TTC549 (cell line): ENCODE data around the gene ZNF648.
"Not testable (repeated sequence)": the region's sequence is repeated elsewhere in the genome, so short reads cannot be mapped to it uniquely, and the experiment has no call there.

ENCODE experiments used
- FAIRE-seq: peaks from 2 replicates; lab custom pipeline; 2012; peaks lifted over from hg19 to GRCh38; lab: Jason Lieb, UNC

ZNF648 gene, protein sequence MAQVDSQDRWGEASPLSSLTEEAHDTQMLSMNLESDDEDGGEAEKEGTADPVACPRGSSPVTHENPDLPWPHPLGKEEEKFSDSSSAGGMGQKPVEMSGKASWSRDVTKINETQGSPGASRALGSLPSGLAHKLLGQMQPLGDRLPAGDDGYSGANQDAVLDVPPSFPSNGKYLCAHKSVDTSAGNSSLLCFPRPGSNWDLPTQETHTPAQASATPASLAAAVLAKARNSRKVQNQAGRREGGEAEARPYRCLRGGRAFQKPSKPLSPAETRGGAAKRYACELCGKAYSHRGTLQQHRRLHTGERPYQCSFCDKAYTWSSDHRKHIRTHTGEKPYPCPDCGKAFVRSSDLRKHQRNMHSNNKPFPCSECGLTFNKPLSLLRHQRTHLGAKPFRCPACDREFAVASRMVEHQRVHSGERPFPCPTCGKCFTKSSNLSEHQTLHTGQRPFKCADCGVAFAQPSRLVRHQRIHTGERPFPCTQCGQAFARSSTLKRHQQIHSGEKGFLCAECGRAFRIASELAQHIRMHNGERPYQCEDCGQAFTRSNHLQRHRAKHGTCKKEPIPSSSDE

DNA sequence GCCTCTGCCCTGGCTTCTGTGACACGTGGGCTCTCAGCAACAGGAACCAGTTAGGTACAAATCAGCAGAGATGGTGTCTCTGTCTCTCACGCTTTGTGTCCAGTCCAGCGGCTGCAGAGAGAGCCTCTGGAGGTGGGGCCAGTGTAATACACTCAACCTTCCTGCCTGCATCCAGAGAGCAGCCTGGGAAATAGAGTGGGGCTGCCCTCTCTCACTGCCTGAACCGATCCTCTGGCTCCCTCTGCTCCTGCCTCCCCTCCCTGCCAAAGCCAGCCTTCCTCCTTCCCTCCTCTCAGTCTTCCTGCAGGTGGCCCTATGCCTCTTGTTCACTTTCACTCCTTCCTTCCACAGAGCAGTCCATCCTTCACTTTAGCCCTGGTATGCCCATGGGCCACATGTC, at the start of gene ZNF648:
TSS of gene ZNF648 (minus strand) at position 119 of the 400 bp plus-strand sequence. CDS start 3,702 bp downstream, outside the sequence.
- no peak for FAIRE-seq

DNA sequence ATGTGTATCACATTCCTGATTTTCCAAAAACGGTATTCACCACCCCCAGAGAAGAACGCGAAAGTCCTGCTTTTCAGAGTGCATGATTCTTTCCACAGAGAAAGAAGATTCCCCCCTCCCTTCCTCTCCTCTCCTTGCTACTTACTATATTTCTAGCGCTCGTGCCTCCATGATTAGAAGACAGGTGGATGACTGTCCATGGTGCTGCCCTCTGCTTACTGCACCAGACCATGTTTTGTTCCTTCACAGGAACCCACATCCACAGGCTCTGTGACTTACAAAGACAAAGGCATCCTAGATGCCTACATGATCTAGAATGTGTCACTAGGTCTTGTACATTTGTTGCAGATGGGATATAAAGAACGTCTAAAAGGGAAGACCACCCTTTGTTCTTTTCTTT, 49.1 kb upstream of the ZNF648 start:
- no peak for FAIRE-seq

DNA sequence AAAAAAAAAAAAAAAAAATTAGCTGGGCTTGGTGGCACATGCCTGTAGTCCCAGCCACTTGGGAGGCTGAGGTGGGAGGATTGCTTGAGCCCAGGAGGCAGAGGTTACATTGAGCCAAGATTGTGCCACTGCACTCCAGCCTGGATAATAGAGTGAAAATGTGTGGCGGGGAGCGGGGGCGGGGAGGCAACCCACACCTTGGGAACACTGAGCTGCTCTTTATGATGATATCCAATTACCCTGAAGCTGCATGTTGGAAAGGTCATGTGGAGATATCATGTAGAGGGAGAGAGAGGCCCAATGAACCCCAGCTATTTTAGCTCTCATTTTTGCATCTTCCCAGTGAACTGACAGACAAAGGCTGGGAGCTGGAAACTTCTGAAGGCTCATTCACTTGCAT, 48.3 kb upstream of the ZNF648 start:
- FAIRE-seq = no peak

DNA sequence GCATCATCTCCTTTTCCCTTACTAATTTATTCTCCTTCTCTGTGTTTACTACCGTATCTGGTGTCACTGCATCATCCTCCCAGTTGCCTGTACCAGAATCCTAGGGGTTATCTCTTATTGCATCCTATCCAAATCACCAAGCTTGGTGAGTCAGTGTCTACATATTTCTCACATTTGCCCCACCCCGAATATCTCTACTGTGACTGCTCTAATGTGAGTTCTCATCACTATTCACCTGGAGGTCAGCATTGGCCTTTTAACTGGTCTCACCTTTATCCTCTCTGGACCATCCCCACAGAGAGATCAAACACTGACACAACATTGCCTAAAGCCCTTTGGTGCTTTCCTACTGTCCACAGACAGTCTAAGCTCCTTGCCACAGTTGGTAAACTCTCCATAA, 45.7 kb upstream of the ZNF648 start:
- FAIRE-seq = no peak

DNA sequence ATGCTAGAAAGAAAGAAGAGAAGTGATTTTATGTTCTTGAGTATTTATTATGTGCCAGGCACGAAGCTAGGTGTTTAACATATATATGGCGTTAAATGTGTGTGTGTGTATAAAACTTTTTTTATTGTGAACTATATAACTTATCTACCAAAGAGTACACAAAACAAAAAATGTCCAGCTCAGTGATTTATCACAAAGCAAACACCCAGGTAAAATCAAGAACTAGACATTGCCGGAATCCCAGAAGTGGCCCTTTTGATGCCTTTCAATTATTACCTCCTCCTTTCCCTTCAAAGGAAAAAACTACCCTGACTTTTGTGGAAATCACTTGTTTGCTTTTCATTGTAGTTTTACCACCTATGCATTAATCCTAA, 40.5 kb upstream of the ZNF648 start:
- no peak for FAIRE-seq

DNA sequence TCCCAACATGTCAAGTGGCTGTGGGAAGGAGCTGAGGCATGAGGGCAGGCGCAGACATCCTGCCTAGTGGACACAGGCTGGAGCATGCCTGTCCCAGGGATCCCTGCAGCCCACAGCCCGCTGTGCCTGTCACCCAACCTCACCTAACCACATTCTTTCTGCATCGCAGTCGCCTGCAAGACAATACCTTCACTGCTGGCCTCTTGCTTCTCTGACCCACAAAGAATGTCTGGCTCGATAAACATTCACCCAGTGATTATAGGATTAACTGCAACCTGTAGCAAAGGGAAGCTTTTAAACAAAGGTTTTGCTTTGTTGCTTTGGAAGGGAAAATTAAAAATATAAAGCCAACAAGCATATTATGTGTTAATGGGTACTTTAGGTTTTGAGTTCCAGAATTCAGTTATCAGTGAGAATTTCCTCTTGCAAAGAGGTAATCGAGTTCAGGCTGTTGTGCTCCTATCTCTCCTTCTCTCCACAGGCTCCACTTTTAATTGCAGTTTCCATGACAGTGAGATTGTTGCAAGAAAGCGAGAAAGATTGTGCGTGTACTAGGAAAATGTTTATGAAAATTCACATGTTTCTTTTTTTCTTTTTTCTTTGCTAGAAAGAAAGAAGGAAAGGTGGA, 40.0 kb upstream of the ZNF648 start:
- no peak for FAIRE-seq

DNA sequence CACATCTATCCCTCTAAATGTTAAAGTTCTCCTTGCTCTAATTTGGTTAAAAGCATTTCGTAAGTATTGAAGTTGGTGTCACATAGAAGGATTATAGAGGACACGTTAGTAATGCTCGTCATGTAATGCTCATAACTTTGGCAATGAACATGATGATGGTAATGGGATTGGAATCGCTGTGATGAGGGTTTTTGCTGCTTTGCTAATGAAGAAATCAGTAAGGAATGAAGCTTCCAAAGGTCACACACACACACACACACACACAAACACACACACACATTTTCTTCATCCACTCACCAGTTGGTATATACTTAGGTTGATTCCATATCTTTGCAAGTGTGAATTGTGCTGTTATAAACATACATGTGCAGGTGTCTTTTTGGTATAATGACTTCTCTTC, 36.8 kb upstream of the ZNF648 start:
- FAIRE-seq = no peak

DNA sequence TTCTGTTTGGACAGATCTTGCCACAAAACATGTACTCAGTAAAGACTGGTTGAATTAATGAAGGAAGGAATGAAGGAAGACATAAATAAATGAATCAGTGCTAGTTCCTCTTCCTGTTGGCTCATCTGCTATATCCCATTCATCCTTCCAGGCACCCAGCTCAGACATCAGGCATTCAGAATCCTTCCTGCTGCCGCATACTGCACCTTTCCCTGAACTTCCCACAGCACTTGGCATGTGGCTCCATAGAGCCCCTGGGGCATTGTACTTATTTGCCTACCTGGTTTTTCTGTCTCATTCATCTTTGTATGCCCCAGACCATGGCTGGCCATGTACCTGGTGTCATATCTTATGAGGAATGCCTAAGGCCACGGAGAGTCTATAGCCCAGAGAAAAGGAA, 34.4 kb upstream of the ZNF648 start:
- no peak for FAIRE-seq

DNA sequence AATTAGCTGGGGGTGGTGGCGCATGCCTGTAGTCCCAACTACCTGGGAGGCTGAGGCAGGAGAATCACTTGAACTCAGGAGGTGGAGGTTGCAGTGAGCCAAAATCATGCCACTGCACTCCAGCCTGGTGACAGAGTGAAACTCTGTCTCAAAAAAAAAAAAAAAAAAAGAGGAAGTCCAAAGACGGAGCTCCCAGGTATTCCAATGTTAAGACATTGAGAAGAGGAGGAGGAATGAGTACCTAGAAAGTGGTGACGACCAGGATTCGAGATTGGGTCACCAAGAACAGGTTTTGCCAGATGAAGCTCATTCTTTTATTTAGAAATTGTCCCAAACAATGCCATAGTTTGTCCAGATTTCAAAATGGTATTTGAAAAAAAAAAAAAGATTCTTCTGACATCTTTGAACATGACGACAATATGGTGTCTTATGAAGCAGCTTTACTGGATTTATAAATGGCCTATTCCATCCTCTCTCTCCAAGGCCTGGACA, 33.0 kb upstream of the ZNF648 start:
- FAIRE-seq = not testable (repeated sequence)

DNA sequence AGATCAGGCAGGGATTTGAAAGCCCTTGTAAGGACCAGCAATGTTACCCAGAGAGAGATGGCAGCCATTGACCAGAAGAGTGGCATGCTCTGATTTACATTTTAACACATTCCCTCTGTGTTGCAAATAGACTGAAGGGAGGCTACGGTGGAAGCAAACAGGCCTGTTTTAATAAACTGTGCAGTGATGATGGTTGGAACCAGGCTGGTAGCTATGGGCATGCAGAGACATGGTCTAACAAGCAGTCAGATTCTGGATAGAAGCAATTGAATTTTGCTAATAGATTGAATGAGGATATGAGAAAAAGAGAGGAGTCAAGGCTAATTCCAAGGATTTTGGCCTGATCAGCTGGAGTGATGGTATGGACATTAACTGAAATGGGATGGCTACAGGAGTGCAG, 32.3 kb upstream of the ZNF648 start:
- FAIRE-seq = no peak

DNA sequence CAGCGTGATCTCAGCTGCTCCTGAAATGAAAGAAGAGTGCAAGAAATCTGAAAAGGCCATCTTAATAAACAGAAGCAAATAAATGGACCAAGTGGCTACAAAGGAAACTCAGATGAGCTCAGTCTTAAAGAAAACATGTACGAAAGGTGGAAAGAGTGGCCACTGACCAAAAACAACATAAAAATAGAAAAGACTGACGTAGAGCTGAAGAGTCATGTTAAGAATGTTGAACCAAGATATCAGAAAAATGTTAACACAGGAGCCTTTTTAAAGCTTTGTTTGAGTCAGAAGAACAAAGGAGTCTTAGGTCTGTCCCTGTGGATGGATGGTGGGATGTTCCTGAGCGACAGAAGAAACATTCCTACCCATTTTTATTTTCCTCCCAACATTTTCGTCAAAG, 30.8 kb upstream of the ZNF648 start:
- no peak for FAIRE-seq

DNA sequence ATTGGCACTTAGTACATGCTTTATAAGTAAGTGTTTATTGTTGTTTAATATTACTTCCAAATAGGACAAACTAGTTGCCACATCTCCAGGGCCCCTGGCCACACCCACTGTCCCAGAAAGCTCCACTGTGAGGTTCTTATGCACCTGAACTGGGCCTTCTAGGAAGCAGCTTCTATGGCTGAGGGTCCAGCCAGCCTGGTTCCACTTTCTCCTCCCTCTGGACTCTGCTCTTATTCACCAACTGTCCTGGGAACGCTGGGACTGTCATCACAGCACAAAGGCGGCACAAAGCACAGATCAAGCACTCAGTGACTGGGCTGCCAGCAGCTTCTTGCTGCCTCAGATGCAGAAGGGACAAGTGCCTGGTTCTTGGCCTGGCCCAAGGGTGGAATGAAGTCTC, 29.6 kb upstream of the ZNF648 start:
- FAIRE-seq = no peak

DNA sequence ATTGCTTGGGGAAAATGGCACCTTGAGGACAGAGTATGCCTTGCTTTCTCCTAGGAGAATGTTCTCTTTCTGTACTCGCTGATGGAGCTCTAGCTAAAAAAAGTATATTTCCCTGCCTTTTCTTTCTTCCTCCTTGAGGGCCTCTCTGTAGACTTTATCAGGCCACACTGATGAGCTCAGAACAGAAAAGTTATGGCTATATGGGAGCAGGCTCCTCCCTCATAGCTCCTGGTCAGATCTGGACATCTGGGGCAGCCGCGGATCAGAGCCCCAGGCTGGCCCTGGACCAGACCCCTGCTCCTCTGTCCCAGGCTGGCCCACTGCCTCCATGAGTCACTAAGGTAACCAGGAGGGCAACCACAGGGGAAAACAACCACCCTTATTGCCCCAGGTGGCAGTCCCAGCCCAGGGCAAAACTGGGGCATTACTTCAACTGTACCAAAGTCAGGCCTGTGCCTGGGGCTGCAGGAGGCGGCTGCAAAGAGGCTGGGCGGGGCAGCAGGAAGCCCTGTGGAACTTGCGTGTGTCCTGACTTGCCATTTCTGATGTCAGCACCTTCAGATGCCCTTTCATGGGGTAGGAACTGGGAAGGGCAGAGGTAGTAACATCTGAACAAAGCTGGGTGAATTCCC, 26.3 kb upstream of the ZNF648 start:
- FAIRE-seq = no peak

DNA sequence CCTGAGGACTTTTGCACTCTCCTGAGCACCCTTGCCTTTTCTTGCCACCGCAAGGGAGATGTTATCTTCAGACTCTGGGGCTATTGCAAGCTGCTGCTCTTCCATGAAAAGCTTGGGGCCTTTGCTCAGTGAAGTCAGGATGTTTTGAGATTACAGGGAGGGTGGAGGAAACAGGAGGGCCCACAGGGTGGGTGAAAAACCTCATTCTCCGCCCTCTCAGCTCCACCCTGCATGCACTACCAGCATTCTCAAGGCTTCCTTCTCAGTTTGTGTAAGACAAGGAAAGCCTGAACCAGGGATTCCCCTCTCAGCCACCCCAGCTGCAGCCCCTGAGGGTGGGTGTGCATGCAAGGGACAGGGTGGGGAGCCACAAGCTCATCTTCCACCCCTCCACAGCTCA, 25.8 kb upstream of the ZNF648 start:
- no peak for FAIRE-seq

DNA sequence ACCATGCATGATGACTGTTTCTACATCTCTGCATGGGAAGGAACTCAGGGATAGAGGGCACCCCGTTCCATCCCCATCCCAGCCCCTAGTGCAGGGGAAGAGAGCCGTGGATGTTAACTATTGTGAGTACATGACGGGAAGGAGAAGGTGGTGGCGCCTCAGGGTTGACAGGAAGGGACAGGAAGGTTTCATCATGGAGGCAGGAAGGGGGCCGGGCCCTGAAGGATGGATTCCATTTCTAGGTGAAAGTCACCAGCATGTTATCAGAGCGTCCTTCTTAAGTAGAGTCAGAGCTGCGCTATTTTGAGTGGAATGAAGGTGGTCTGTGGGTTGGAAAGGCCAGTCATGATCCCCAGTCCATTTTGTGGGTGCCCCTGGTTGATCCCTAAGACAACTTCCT, 25.1 kb upstream of the ZNF648 start:
- FAIRE-seq = no peak

DNA sequence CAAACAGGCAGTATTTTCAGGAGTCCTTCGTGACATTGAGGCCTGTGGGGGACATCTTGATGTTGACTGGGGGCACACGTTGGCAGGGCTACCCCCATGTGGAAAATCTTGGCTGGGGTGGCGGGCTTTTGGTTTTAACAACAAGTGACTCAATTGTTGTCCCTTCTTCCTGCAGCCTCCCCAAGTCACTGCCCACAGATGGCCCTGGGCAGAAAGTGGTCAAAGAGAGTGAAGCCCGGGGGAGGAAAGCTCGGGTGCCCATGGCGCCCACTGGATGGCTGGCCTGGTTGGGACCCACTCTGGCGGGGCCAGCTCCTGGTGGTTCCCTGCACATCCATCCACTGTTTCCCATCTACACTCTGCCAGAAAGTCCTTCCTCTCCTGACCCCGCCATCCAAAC, 24.6 kb upstream of the ZNF648 start:
- FAIRE-seq = no peak

DNA sequence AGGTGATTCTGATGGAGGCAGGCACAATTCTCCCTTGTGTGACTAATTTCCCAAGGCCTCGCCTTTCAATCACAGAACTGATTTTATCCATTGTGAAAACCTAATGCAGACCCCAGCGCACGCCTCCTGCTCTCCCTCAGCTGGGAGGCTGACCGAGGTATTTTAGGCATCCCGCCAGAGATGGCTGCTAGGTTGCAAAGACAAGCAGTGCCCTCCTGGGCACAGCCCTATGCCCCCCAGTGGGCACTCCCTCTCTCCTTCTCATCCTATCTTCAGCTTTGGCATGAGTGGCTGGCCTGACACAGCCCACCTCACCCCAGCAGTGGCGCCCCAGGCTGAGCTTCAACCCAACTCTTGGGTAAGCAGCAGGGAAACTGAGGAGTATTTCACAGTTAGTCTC, 24.2 kb upstream of the ZNF648 start:
- no peak for FAIRE-seq

DNA sequence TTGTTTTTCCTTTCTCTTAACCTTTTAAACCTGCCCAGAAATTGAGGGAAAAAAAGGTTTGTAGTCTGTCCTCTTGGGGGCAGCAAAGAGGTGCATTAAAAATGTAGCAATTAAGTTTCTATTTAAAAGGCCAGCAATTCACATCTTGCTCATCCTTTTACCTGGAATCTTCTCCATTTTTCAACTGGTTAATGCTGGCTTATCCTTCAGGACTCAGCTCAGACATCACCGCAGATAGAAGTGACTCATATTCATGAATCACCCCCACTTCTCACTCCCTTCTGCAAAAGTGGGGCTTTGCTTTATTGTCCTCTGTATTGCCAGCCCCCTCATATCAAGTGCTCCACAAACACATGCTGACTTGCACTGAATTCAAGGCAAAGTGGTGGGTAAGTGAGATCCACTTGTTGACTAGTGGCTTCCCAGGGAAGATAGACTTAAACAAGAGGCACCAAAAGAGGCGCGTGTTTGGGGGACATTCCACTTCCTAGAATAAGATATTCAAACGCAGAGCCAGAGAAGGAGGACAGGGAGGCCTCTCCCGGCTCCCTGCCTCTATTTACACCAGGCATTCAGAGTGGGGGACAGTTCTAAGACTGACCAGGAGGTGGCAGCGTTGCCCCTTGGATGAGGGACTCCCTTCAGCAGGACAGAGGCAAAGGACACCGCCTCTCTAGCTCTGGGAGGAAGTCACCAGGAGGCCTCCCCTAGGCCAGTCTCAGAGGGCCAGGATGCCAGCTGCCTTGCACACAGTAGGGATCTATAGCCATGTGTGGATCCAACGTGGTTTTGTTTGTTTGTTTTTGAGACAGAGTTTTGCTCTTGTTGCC, 23.2 kb upstream of the ZNF648 start:
- FAIRE-seq = peak; percentile 66

DNA sequence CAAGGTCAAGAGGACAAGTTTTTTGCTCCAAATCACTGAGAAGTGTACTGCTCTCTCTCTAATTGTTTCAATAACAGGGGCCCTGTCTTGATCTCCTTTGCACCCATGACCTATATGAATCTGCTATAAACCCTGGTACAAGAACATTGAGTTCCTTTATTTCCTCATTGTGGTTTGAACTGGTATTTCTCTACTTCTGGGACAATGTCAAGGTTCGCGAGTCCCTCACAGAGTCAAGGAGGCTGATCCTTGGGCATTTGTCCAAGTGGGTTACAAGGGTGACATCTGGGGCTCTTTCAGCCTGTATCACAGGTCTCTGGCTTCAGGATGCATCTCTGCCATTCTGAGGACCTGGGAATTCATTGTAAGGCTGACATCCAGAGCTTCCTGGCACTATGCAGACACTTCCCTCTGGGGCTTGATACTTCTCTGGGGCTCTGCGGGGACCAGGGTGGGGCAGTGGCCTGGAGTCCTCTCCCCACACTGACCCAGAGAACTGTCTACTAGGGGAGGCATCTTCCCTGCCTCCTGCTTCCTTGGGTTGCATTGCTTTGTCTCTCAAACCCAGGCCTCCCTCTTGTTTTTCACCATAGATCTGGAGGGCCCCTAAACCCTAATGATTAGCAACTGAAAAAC, 22.5 kb upstream of the ZNF648 start:
- FAIRE-seq = no peak

DNA sequence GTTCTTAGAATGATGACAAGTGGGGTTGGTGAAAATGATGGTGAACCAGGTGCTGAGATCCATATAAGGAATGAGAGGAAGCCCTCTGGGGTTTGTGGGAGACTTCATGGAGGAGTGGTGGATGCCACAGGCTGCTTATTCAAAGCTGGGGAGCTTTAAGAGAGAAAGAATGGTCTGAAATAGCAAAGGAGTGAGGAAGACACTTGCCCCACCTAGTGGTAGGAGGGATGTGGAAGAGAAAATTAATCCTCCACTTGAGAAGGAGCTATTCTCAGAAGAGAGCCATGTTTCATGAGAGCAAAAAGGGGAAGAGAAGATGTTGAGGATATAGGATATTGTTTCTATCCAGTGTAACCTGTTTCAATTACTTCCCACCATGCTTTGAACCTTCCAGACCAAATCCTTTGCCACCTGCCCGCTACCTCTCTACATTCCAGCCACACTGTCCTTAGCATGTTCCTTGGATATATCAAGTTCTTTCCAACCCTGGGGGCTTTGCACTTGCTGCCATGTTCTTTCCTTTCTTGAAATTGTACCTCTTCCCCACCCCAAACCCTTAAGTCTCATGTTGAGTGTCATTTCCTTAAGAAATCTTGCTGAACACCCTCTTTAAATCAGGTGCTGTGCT, 19.6 kb upstream of the ZNF648 start:
- peak; percentile 65 for FAIRE-seq

DNA sequence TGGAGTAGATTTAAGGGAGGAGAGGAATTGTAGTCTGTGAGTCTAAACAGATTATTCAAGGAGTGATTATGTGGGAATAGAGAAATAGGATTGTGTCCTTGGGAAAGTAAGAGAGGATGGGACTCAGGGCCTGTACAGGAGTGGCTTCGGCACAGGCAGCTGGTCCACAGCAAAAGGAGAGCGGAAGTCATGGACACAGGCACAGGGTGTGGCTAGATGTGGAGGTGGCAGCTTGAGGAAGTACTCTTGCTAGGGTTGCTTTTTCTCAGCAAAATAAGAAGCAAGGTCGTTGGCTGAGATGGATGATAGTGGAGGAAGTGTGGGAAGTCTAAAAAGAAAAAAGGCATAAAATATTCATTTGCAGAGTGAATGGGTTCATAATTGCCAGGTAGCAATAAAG, 18.5 kb upstream of the ZNF648 start:
- no peak for FAIRE-seq
